ENCODE data around the gene KPNA2. TPM values are rescaled to one million over a fixed set of nuclear protein-coding genes. Genes with fewer than 3 reads are reported as not detected.
"Not testable (repeated sequence)": the region's sequence is repeated elsewhere in the genome, so short reads cannot be mapped to it uniquely, and the experiment has no call there.

Gene KPNA2
- total RNA-seq, 2 experiments from 2014 or later: 64.4 to 65.9 TPM

GRCh38 chr17:67995570-67996263 lies 39.8 kb upstream of the KPNA2 start:
- H3K27me3 Mint-ChIP-seq: peaks cover 19% of the 10 kb centered on the region
- Histone ChIP-seq H3K9me3 (ENCODE audit: control insufficient read depth in 1 of 2, insufficient read depth in 1 of 2, low read length in 2 of 2) (no peaks in the 10 kb centered on the region), H3K4me1 (ENCODE audit: insufficient read depth, low read length) (peaks cover 39% of the 10 kb centered on the region), H3K27me3 (ENCODE audit: control insufficient read depth in 1 of 2, insufficient read depth in 2 of 2, low read length in 2 of 2) (peaks cover 6 to 14% of the 10 kb centered on the region in 2 experiments), H3K36me3 (ENCODE audit: insufficient read depth, low read length) (no peaks in the 10 kb centered on the region), H3K27ac (ENCODE audit: low read depth in 1 of 2, low read length in 2 of 2) (no peak overlapping the region), H3K4me3 (ENCODE audit: low read length) (peak overlapping the region; percentile 55)
- no peaks in the 10 kb centered on the region for H3K9me3 Mint-ChIP-seq
- H3K36me3 Mint-ChIP-seq (ENCODE audit: low read depth): peaks cover 12% of the 10 kb centered on the region
- ChIA-PET POLR2A (interaction anchor here (1.3 to 3.4 kb wide), 2 partner anchors 24 to 462 kb away, joined by 3 to 18 read pairs; partner anchors contain the start of gene WIPI1), CTCF (interaction anchor here (1.5 kb wide), 1 partner anchor 12 kb away, joined by 4 read pairs; no protein-coding TSS in a partner anchor)
- H3K4me3 Mint-ChIP-seq: peak overlapping the region; percentile 86
- ATAC-seq (ENCODE audit: poor library complexity): no peak
- intact Hi-C loops (cut with DNase I, micrococcal nuclease): loop anchor here in 1 of 2 experiments (2.0 kb wide), 1 partner anchor 23 kb away; no protein-coding TSS in a partner anchor
- TF ChIP-seq, protein P1, sequence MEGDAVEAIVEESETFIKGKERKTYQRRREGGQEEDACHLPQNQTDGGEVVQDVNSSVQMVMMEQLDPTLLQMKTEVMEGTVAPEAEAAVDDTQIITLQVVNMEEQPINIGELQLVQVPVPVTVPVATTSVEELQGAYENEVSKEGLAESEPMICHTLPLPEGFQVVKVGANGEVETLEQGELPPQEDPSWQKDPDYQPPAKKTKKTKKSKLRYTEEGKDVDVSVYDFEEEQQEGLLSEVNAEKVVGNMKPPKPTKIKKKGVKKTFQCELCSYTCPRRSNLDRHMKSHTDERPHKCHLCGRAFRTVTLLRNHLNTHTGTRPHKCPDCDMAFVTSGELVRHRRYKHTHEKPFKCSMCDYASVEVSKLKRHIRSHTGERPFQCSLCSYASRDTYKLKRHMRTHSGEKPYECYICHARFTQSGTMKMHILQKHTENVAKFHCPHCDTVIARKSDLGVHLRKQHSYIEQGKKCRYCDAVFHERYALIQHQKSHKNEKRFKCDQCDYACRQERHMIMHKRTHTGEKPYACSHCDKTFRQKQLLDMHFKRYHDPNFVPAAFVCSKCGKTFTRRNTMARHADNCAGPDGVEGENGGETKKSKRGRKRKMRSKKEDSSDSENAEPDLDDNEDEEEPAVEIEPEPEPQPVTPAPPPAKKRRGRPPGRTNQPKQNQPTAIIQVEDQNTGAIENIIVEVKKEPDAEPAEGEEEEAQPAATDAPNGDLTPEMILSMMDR (IDR thresholded peaks at IDR 0.05): no peak
- H3K4me1 Mint-ChIP-seq (ENCODE audit: low read depth): peaks cover 32% of the 10 kb centered on the region
- H3K27ac Mint-ChIP-seq: no peak overlapping the region
- peak in 5 of 14 experiments; percentile 9 to 42 (median 22) for DNase-seq

DNA sequence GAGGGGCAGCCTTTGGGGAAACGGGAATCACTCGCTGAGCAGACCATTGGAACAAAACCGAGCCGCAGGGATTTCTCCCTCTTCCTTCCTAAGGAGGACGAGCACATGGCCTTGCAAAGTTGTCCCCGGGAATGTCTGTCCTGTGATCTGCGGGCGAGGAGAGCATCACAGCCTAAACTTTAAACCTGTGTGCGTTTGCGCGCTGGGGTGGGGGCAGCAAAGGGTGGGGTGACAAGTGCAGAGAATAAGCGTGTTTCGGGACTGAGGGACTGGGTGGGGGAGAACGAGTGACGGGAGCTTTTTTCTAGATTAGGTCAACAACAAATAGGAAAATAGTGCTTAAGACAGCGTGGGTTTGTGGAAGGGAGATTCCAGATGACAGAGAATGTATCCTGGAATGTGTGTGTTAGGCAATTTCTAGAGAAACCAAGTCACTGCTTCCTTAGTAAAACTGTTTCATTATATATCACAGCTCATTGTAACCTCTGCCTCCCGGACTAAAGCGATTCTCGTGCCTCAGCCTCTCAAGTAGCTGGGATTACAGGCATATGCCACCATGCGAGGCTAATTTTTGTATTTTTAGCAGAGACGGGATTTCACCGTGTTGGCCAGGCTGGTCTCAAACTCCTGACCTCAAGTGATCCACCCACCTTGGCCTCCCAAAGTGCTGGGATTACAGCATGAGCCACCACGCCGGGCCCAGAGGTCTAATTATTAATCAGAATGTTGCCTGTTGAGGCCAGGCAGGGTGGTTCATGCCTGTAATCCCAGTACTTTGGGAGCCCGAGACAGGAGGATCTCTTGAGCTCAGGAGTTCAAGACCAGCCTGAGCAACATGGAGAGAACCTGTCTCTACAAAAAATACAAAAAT lies 39.0 kb upstream of the KPNA2 start, which contains the start of gene C17orf58:
Gene C17orf58, minus strand, starts transcription at position 169 of the 871 bp plus-strand sequence. CDS start 271 bp downstream, outside the sequence.
- peaks cover 12% of the 10 kb centered on the region for H3K36me3 Mint-ChIP-seq (ENCODE audit: low read depth)
- H3K36me3 ChIP-seq (ENCODE audit: insufficient read depth, low read length); H3K9me3 Mint-ChIP-seq; ATAC-seq (ENCODE audit: poor library complexity); H3K9me3 ChIP-seq (ENCODE audit: control insufficient read depth in 1 of 2, insufficient read depth in 1 of 2, low read length in 2 of 2); DNase-seq; H3K27ac Mint-ChIP-seq; intact Hi-C loops (cut with DNase I, micrococcal nuclease); H3K27ac ChIP-seq (ENCODE audit: low read depth in 1 of 2, low read length in 2 of 2): not testable (repeated sequence)
- peaks cover 32% of the 10 kb centered on the region for H3K4me1 Mint-ChIP-seq (ENCODE audit: low read depth)
- POLR2A ChIA-PET: interaction anchor here (1.3 to 3.4 kb wide), 2 partner anchors 24 to 461 kb away, joined by 3 to 18 read pairs; partner anchors contain the start of gene WIPI1
- Histone ChIP-seq H3K27me3 (ENCODE audit: control insufficient read depth in 1 of 2, insufficient read depth in 2 of 2, low read length in 2 of 2) (peaks cover 6 to 14% of the 10 kb centered on the region in 2 experiments), H3K4me3 (ENCODE audit: low read length) (peak within 1 kb of the TSS; percentile 55), H3K4me1 (ENCODE audit: insufficient read depth, low read length) (peaks cover 39% of the 10 kb centered on the region)
- H3K4me3 Mint-ChIP-seq: peak within 1 kb of the TSS; percentile 86
- CTCF ChIA-PET: interaction anchor here (0.6 to 1.5 kb wide), 2 partner anchors 11 to 1792 kb away, joined by 4 read pairs; no protein-coding TSS in a partner anchor
- peaks cover 19% of the 10 kb centered on the region for H3K27me3 Mint-ChIP-seq

GRCh38 chr17:67998466-67998865 lies 37.1 kb upstream of the KPNA2 start:
- Mint-ChIP-seq H3K27me3 (peaks cover 19% of the 10 kb centered on the region), H3K4me1 (ENCODE audit: low read depth) (peaks cover 26% of the 10 kb centered on the region), H3K27ac (no peak overlapping the region), H3K4me3 (peak overlapping the region; percentile 46), H3K9me3 (no peaks in the 10 kb centered on the region), H3K36me3 (ENCODE audit: low read depth) (peaks cover 7% of the 10 kb centered on the region)
- no peaks in the 10 kb centered on the region for H3K36me3 ChIP-seq (ENCODE audit: insufficient read depth, low read length)
- peaks cover 29% of the 10 kb centered on the region for H3K4me1 ChIP-seq (ENCODE audit: insufficient read depth, low read length)
- TF ChIP-seq, protein P1 (IDR thresholded peaks at IDR 0.05): no peak
- H3K9me3 ChIP-seq (ENCODE audit: control insufficient read depth in 1 of 2, insufficient read depth in 1 of 2, low read length in 2 of 2): no peaks in the 10 kb centered on the region
- H3K27ac ChIP-seq (ENCODE audit: low read depth in 1 of 2, low read length in 2 of 2): no peak overlapping the region
- no peak for DNase-seq
- intact Hi-C loops (cut with DNase I, micrococcal nuclease): no loop called here
- ChIA-PET CTCF (no interaction called here), POLR2A (no interaction called here)
- no peak overlapping the region for H3K4me3 ChIP-seq (ENCODE audit: low read length)
- peaks cover 6 to 14% of the 10 kb centered on the region in 2 experiments for H3K27me3 ChIP-seq (ENCODE audit: control insufficient read depth in 1 of 2, insufficient read depth in 2 of 2, low read length in 2 of 2)
- no peak for ATAC-seq (ENCODE audit: poor library complexity)

Data from CD4-positive, alpha-beta T cell (primary cell).